H1 (cell line): Measurements from ENCODE around the gene SRCIN1. TPM values are rescaled to one million over a fixed set of nuclear protein-coding genes. Genes with fewer than 3 reads are reported as not detected.

ENCODE experiments used
- CTCF ChIA-PET: fragments of 300-600 bp; sonication (Branson Sonifier 250); formaldehyde crosslinking; loops from one replicate; lab custom pipeline; 2021; ENCODE audit not compliant: partially characterized antibody; lab: Charles Lee
- POLR2A ChIA-PET: fragments of 300-600 bp; sonication (Branson Sonifier 250); formaldehyde crosslinking; loops from one replicate; lab custom pipeline; 2021; ENCODE audit warnings: inconsistent platforms; ENCODE audit not compliant: partially characterized antibody; lab: Charles Lee
- DNase-seq, 2 experiments: peaks; one replicate each; pipeline versions ENCODE4 v3.0.0 to v3.0.0-alpha.2; 2010 to 2022; ENCODE audit warnings: low spot score in 2 of 2, low read depth in 1 of 2, mixed read lengths in 1 of 2
- FAIRE-seq: peaks from 2 replicates; lab custom pipeline; 2011; peaks lifted over from hg19 to GRCh38; lab: Jason Lieb, UNC
- H2AFZ ChIP-seq: 2 replicates; pipeline ENCODE4 v1.8.1; 2012; ENCODE audit warnings: low read length, inconsistent platforms
- H2AK5ac ChIP-seq: 2 replicates; pipeline ENCODE4 v1.6.1; 2013; ENCODE audit warnings: low read depth, low read length
- H2BK120ac ChIP-seq: replicated peaks from 2 replicates; pipeline ENCODE3; 2013; ENCODE audit warnings: low read depth, low read length, inconsistent platforms
- H2BK12ac ChIP-seq: 2 replicates; pipeline ENCODE4 v1.6.1; 2013; ENCODE audit warnings: low read depth, low read length
- H2BK15ac ChIP-seq: 2 replicates; pipeline ENCODE4 v1.6.1; 2013; ENCODE audit warnings: low read length
- H2BK20ac ChIP-seq: 2 replicates; pipeline ENCODE4 v1.6.1; 2013; ENCODE audit warnings: low read length
- H2BK5ac ChIP-seq: 2 replicates; pipeline ENCODE4 v1.6.1; 2013; ENCODE audit warnings: low read depth, low read length
- H3K14ac ChIP-seq: 2 replicates; pipeline ENCODE4 v1.6.1; 2013; ENCODE audit warnings: inconsistent platforms; ENCODE audit not compliant: insufficient read length
- H3K18ac ChIP-seq: 2 replicates; pipeline ENCODE4 v1.6.1; 2013; ENCODE audit warnings: low read length; ENCODE audit errors: extremely low read depth
- H3K23ac ChIP-seq: 2 replicates; pipeline ENCODE4 v1.6.1; 2013; ENCODE audit warnings: inconsistent platforms; ENCODE audit not compliant: insufficient read length
- H3K23me2 ChIP-seq: 2 replicates; pipeline ENCODE4 v1.6.1; 2013; ENCODE audit warnings: low read depth, low read length
- H3K27ac ChIP-seq: 2 replicates; pipeline ENCODE4 v1.6.1; 2011; ENCODE audit warnings: low read depth, low read length, inconsistent platforms
- H3K27me3 ChIP-seq, 4 experiments: replicated peaks in 1 of 4; 1 replicate in 1 of 4; 2 replicates in 3 of 4; pipeline versions ENCODE4 v1.6.1 to v1.8.1; 2011 to 2013; ENCODE audit warnings: low read length in 3 of 4, mild to moderate bottlenecking in 3 of 4, inconsistent platforms in 2 of 4, mixed read lengths in 2 of 4, moderate library complexity in 1 of 4; ENCODE audit not compliant: control insufficient read depth in 3 of 4, insufficient read depth in 3 of 4; ENCODE audit errors: extremely low read depth in 1 of 4
- H3K36me3 ChIP-seq, 4 experiments: 2 replicates each; pipeline versions ENCODE4 v1.6.1 to v1.8.1; 2011 to 2013; ENCODE audit warnings: mild to moderate bottlenecking in 4 of 4, low read length in 3 of 4, moderate library complexity in 2 of 4, control low read depth in 1 of 4, inconsistent platforms in 1 of 4; ENCODE audit not compliant: insufficient read depth in 4 of 4, control insufficient read depth in 2 of 4
- H3K4ac ChIP-seq: replicated peaks from 2 replicates; pipeline ENCODE3; 2013; ENCODE audit warnings: low read length, low read depth, mixed read lengths, inconsistent platforms; ENCODE audit not compliant: insufficient read length
- H3K4me1 ChIP-seq, 4 experiments: replicated peaks in 1 of 4; 1 replicate in 1 of 4; 2 replicates in 3 of 4; pipeline versions ENCODE4 v1.6.1 to v1.8.1; 2011 to 2013; ENCODE audit warnings: low read length in 3 of 4, inconsistent platforms in 2 of 4, mixed read lengths in 1 of 4; ENCODE audit not compliant: insufficient read depth in 4 of 4, control insufficient read depth in 3 of 4
- H3K4me2 ChIP-seq, 2 experiments: 2 replicates each; pipeline versions ENCODE4 v1.6.1 to v1.8.1; 2011 to 2013; ENCODE audit warnings: low read depth in 2 of 2, low read length in 2 of 2, control low read depth in 1 of 2, inconsistent platforms in 1 of 2, mild to moderate bottlenecking in 1 of 2; ENCODE audit not compliant: insufficient read depth in 1 of 2
- H3K4me3 ChIP-seq, 4 experiments: fragments of 200-600, 300-600 bp in 1 of 4; sonication (generic), shearing (Covaris generic), sonication (Bioruptor Twin) in 1 of 4; 2 replicates each; pipeline versions ENCODE4 v1.5.1 to v1.8.1; 2011 to 2016; ENCODE audit warnings: low read length in 4 of 4, low read depth in 3 of 4, control low read depth in 2 of 4, inconsistent platforms in 2 of 4, mild to moderate bottlenecking in 2 of 4, mixed read lengths in 1 of 4, moderate library complexity in 1 of 4; ENCODE audit not compliant: insufficient read depth in 2 of 4; ENCODE audit errors: extremely low read depth in 1 of 4
- H3K56ac ChIP-seq: replicated peaks from 2 replicates; pipeline ENCODE3; 2013; ENCODE audit warnings: low read depth, mild to moderate bottlenecking, mixed read lengths, low read length, inconsistent platforms; ENCODE audit not compliant: insufficient read length
- H3K79me1 ChIP-seq: 2 replicates; pipeline ENCODE4 v1.6.1; 2013; ENCODE audit warnings: low read depth, low read length, control low read depth
- H3K79me2 ChIP-seq, 2 experiments: 2 replicates each; pipeline versions ENCODE4 v1.6.1 to v1.8.1; 2012 to 2013; ENCODE audit warnings: low read length in 2 of 2, mild to moderate bottlenecking in 2 of 2, inconsistent platforms in 1 of 2; ENCODE audit not compliant: insufficient read depth in 2 of 2, control insufficient read depth in 1 of 2
- H3K9ac ChIP-seq, 4 experiments: replicated peaks in 1 of 4; 1 replicate in 1 of 4; 2 replicates in 3 of 4; pipeline versions ENCODE4 v1.6.1 to v1.8.1; 2011 to 2013; ENCODE audit warnings: low read depth in 3 of 4, low read length in 3 of 4, control low read depth in 2 of 4, mild to moderate bottlenecking in 2 of 4, moderate library complexity in 2 of 4, inconsistent platforms in 1 of 4; ENCODE audit errors: extremely low read depth in 1 of 4
- H3K9me3 ChIP-seq, 2 experiments: 2 replicates each; pipeline versions ENCODE4 v1.6.1 to v1.8.1; 2012 to 2013; ENCODE audit warnings: mild to moderate bottlenecking in 2 of 2, moderate library complexity in 2 of 2, control low read depth in 1 of 2, inconsistent platforms in 1 of 2, low read depth in 1 of 2, low read length in 1 of 2, mixed read lengths in 1 of 2; ENCODE audit not compliant: insufficient read depth in 2 of 2
- H4K20me1 ChIP-seq, 2 experiments: replicated peaks in 1 of 2; 2 replicates each; pipeline versions ENCODE3 to v1.8.1; 2011 to 2013; ENCODE audit warnings: inconsistent platforms in 2 of 2, low read length in 2 of 2, mild to moderate bottlenecking in 1 of 2; ENCODE audit not compliant: insufficient read depth in 2 of 2, control insufficient read depth in 1 of 2
- H4K5ac ChIP-seq: 2 replicates; pipeline ENCODE4 v1.6.1; 2013; ENCODE audit warnings: low read length, low read depth, mixed read lengths, inconsistent platforms; ENCODE audit not compliant: insufficient read length
- H4K8ac ChIP-seq: 2 replicates; pipeline ENCODE4 v1.8.0; 2013; ENCODE audit warnings: mild to moderate bottlenecking, moderate library complexity, low read length, inconsistent platforms; ENCODE audit not compliant: insufficient read depth; ENCODE audit errors: extremely low read depth
- H4K91ac ChIP-seq: replicated peaks from 2 replicates; pipeline ENCODE3; 2013; ENCODE audit warnings: low read length, mixed read lengths, inconsistent platforms; ENCODE audit not compliant: insufficient read length
- KDM1A ChIP-seq: fragments of 200-600, 300-600 bp; sonication (generic); IDR thresholded peaks from 2 replicates; pipeline ENCODE4 v1.7.1; 2016; ENCODE audit warnings: mild to moderate bottlenecking, low read length, borderline replicate concordance
- KDM4A ChIP-seq: IDR thresholded peaks from one replicate; pipeline ENCODE4 v1.7.1; 2012; ENCODE audit warnings: low read depth, mild to moderate bottlenecking, moderate library complexity, low read length, inconsistent platforms; ENCODE audit not compliant: severe bottlenecking
- WGBS, 2 experiments: shearing (Covaris generic) in 1 of 2; methylation state at CpG; one replicate each; pipeline versions ENCODE4 v1.1.6 to v1.1.7; 2013 to 2015; ENCODE audit warnings: low lambda C conversion rate in 2 of 2, mixed read lengths in 2 of 2, inconsistent platforms in 1 of 2, low coverage in 1 of 2, missing lambda C conversion rate in 1 of 2; ENCODE audit not compliant: insufficient replicate concordance in 2 of 2, insufficient coverage in 1 of 2, insufficient read length in 1 of 2; ENCODE audit errors: extremely low coverage in 1 of 2, missing lambda C conversion rate in 1 of 2; 5-methylcytosine and 5-hydroxymethylcytosine counted together
- polyA plus RNA-seq, 7 experiments: library from polyadenylated mRNA; depleted of rRNA in 3 of 7; stranded (reverse) in 5 of 7; unstranded in 2 of 7; fragments of >200 nt in 5 of 7; fragments of 200-250 nt in 2 of 7; gene quantifications; 1 replicate in 5 of 7; 2 replicates in 1 of 7; 4 replicates in 1 of 7; pipeline versions ENCODE4 v1.2.1 to v1.2.3, GENCODE V29; 2011 to 2013; ENCODE audit warnings: missing spikeins in 2 of 7, mixed read lengths in 2 of 7
- total RNA-seq: library from RNA; stranded (reverse); fragmentation: NEBNext Ultra II Directional; extraction: Animal tissue kit (Norgen Biotek cat#: 25700); gene quantifications from 2 replicates; pipeline ENCODE4 v1.2.1, GENCODE V29; 2021

Gene SRCIN1
- total and polyA plus RNA-seq, 2 of the 8 experiments (the other 6 are each of a cell fraction or from before 2014, with no cell fraction given), result 2.8 to 3.8 TPM

- Histone ChIP-seq H3K27me3 (peaks cover 0 to 5% (median 1%) of the 10 kb centered on the region in 4 experiments; a peak in 3 of 7 replicates), H4K20me1 (no peaks in the 10 kb centered on the region), H3K14ac (no peak overlapping the region), H3K36me3 (no peaks in the 10 kb centered on the region), H3K9me3 (peaks cover 0 to 10% of the 10 kb centered on the region in 2 experiments; a peak in 2 of 4 replicates), H4K8ac (no peak overlapping the region), H2BK15ac (no peak overlapping the region), H3K79me2 (no peaks in the 10 kb centered on the region), H3K27ac (no peak overlapping the region), H2BK120ac (no peak overlapping the region), H3K4ac (no peak overlapping the region), H3K79me1 (no peaks in the 10 kb centered on the region), H3K18ac (no peak overlapping the region), H3K4me1 (peaks cover 26 to 36% (median 32%) of the 10 kb centered on the region in 4 experiments), H2BK5ac (peak overlapping the region; percentile 36; the same call in 1 of the 2 replicates), H2AFZ (no peak overlapping the region), H2BK12ac (no peak overlapping the region; the same call in 1 of the 2 replicates), H4K5ac (no peak overlapping the region), H3K4me2 (no peak overlapping the region), H3K23me2 (peaks cover 4% of the 10 kb centered on the region; the same call in 1 of the 2 replicates), H2BK20ac (0 out of 2 replicates have a peak overlapping the region, but pooled peaks have one; percentile 10), H4K91ac (peak overlapping the region; percentile 5), H2AK5ac (no peak overlapping the region), H3K23ac (no peak overlapping the region), H3K9ac (no peak overlapping the region; a peak in 1 of 7 replicates), H3K4me3 (no peak overlapping the region), H3K56ac (no peak overlapping the region)
- CTCF ChIA-PET, result interaction anchor here (1.0 to 30.7 kb wide), 5 partner anchors 10 to 52 kb away, joined by 5 to 795 read pairs (median 6); partner anchors contain the start of gene EPOP
- no peak for DNase-seq
- POLR2A ChIA-PET, result interaction anchor here (1.3 kb wide), 2 partner anchors 56 to 94 kb away, joined by 3 read pairs; no protein-coding TSS in a partner anchor
- peak; percentile 76; the same call in 1 of the 2 replicates for TF ChIP-seq KDM1A
- no peak for TF ChIP-seq KDM4A
- WGBS, 2 experiments, result 92% methylated on average over 6 of the region's 6 CpGs; no CpG with 5 or more reads in 1 of the 2 experiments
- FAIRE-seq, result no peak
These were observed 6.2 kb upstream of the SRCIN1 start for GRCh38 chr17:38611872-38612376.
